SJSA1 (cell line): ENCODE results near the gene SRGAP2C. TPM values are rescaled to one million over a fixed set of nuclear protein-coding genes. Genes with fewer than 3 reads are reported as not detected.
"Not testable (repeated sequence)": the region's sequence is repeated elsewhere in the genome, so short reads cannot be mapped to it uniquely, and the experiment has no call there.

Source experiments
- DNase-seq, 2 experiments: peaks; one replicate each; pipeline ENCODE4 v3.0.0-alpha.2; 2015 to 2020; ENCODE audit warnings: low spot score in 2 of 2, low read depth in 1 of 2
- H3K27ac ChIP-seq: fragments of 250-450 bp; sonication (Bioruptor Pico); 2 replicates; pipeline ENCODE4 v1.5.1; 2020; ENCODE audit warnings: mild to moderate bottlenecking, moderate library complexity
- H3K27me3 ChIP-seq: fragments of 250-450 bp; sonication (Bioruptor Pico); replicated peaks from 2 replicates; pipeline ENCODE4 v1.5.1; 2020; ENCODE audit warnings: mild to moderate bottlenecking, moderate library complexity
- H3K36me3 ChIP-seq: fragments of 250-450 bp; sonication (Bioruptor Pico); 2 replicates; pipeline ENCODE4 v1.5.1; 2020; ENCODE audit warnings: mild to moderate bottlenecking
- H3K4me1 ChIP-seq: fragments of 250-450 bp; sonication (Bioruptor Pico); replicated peaks from 2 replicates; pipeline ENCODE4 v1.6.1; 2021; ENCODE audit warnings: mild to moderate bottlenecking
- H3K4me3 ChIP-seq: fragments of 250-450 bp; sonication (Bioruptor Pico); 2 replicates; pipeline ENCODE4 v1.5.1; 2020; ENCODE audit warnings: mild to moderate bottlenecking
- H3K9me3 ChIP-seq: fragments of 250-450 bp; sonication (Bioruptor Pico); replicated peaks from 2 replicates; pipeline ENCODE4 v1.5.1; 2020; ENCODE audit warnings: mild to moderate bottlenecking
- total RNA-seq: library from RNA; depleted of rRNA; stranded (reverse); fragments of >200 nt; shearing (Covaris generic); gene quantifications from 2 replicates; pipeline ENCODE4 v1.2.3, GENCODE V29; 2014; rRNA removed

SRGAP2C gene
- 32.1 and 33.7 TPM in 2 replicates for total RNA-seq

GRCh38 chr1:121184290-121185127 is at the start of gene SRGAP2C, which contains the start of gene FAM72B:
Gene SRGAP2C, plus strand, starts transcription at chr1:121184975. Its CDS starts 2,472 bp downstream, at chr1:121187447.
Gene FAM72B, minus strand, starts transcription at chr1:121184340. Its CDS starts 851 bp downstream, at chr1:121183489.
- H3K4me3 ChIP-seq, result peak within 1 kb of the TSS; percentile 34
- H3K4me1 ChIP-seq, H3K36me3 ChIP-seq, H3K27me3 ChIP-seq, H3K27ac ChIP-seq, H3K9me3 ChIP-seq: not testable (repeated sequence)
- DNase-seq, result peak; percentile 96 to 98

GRCh38 chr1:121140393-121140792 is 44.4 kb upstream of the SRGAP2C start:
- not testable (repeated sequence) for H3K4me1 ChIP-seq, H3K27me3 ChIP-seq, H3K4me3 ChIP-seq, H3K9me3 ChIP-seq, H3K36me3 ChIP-seq, H3K27ac ChIP-seq, DNase-seq

GRCh38 chr1:121148489-121149190 is 36.1 kb upstream of the SRGAP2C start:
- DNase-seq, H3K27me3 ChIP-seq, H3K27ac ChIP-seq, H3K36me3 ChIP-seq, H3K9me3 ChIP-seq, H3K4me3 ChIP-seq, H3K4me1 ChIP-seq: not testable (repeated sequence)

GRCh38 chr1:121151294-121151693 is 33.5 kb upstream of the SRGAP2C start:
- not testable (repeated sequence) for DNase-seq, H3K27ac ChIP-seq

GRCh38 chr1:121152788-121153187 is 32.0 kb upstream of the SRGAP2C start:
- not testable (repeated sequence) for DNase-seq, H3K27ac ChIP-seq, H3K9me3 ChIP-seq, H3K27me3 ChIP-seq, H3K4me3 ChIP-seq, H3K4me1 ChIP-seq, H3K36me3 ChIP-seq

More at GRCh38 chr1:121151294-121151693, 33.5 kb upstream of the SRGAP2C start:
- H3K4me3 ChIP-seq, H3K27me3 ChIP-seq, H3K36me3 ChIP-seq, H3K4me1 ChIP-seq, H3K9me3 ChIP-seq: not testable (repeated sequence)

DNA sequence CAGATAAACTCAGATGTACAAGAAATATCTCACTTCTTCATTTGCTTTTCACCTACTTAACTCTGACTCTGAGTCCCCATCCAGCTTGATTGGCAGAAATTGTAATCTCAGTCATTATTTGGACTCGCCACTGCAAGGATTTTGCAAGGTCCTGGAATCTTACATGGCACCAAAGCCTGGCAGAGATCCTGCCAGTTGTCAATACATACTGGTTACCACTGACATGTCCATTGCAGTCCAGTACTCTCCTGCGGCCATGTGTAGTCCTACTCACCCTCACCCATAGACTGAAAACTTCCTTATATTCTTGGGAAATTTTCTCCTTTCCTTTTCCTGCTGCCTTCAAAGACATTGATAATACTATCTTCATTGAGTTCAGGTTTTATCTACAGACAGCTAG is 30.0 kb upstream of the SRGAP2C start:
- H3K36me3 ChIP-seq, result not testable (repeated sequence)

GRCh38 chr1:121155671-121156358 is 29.0 kb upstream of the SRGAP2C start:
- peak in 1 of 2 experiments; percentile 0 for DNase-seq
- H3K27me3 ChIP-seq, result not testable (repeated sequence)

More for the DNA sequence above, 30.0 kb upstream of the SRGAP2C start:
- H3K9me3 ChIP-seq, H3K4me1 ChIP-seq, DNase-seq, H3K27me3 ChIP-seq, H3K4me3 ChIP-seq, H3K27ac ChIP-seq: not testable (repeated sequence)

GRCh38 chr1:121156958-121157603 is 27.7 kb upstream of the SRGAP2C start:
- H3K4me3 ChIP-seq, H3K27ac ChIP-seq: not testable (repeated sequence)

More at GRCh38 chr1:121155671-121156358, 29.0 kb upstream of the SRGAP2C start:
- H3K4me1 ChIP-seq, H3K27ac ChIP-seq, H3K4me3 ChIP-seq, H3K9me3 ChIP-seq, H3K36me3 ChIP-seq: not testable (repeated sequence)

DNA sequence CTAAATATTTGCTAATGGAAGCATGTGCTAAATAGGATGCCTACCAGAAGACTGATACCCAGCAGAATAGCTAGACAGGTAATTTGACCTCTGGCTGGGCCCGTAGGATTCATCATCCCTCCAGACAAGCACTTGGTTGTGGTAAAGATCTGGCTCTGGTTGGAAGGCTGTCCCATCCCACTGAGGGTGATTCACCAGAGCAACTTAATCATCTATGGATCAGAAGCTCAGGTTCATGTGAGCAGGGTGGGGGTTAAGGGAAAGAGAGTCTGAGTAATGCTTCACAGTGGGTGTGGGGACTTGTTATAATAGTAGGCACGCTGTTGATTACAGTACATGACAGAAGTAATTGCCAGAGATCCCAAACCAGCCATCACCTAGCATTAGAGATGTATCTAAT is 27.2 kb upstream of the SRGAP2C start:
- DNase-seq, H3K36me3 ChIP-seq, H3K4me1 ChIP-seq, H3K9me3 ChIP-seq, H3K4me3 ChIP-seq, H3K27ac ChIP-seq, H3K27me3 ChIP-seq: not testable (repeated sequence)

More at GRCh38 chr1:121156958-121157603, 27.7 kb upstream of the SRGAP2C start:
- not testable (repeated sequence) for H3K27me3 ChIP-seq, H3K9me3 ChIP-seq, H3K36me3 ChIP-seq, DNase-seq, H3K4me1 ChIP-seq

- not testable (repeated sequence) for H3K36me3 ChIP-seq, DNase-seq, H3K27ac ChIP-seq, H3K27me3 ChIP-seq, H3K9me3 ChIP-seq, H3K4me3 ChIP-seq, H3K4me1 ChIP-seq
These were observed 24.7 kb upstream of the SRGAP2C start for GRCh38 chr1:121160118-121160517.

- not testable (repeated sequence) for H3K27me3 ChIP-seq, H3K27ac ChIP-seq, DNase-seq, H3K36me3 ChIP-seq, H3K4me3 ChIP-seq, H3K4me1 ChIP-seq, H3K9me3 ChIP-seq
These were observed 23.4 kb upstream of the SRGAP2C start for GRCh38 chr1:121161199-121161901.

DNA sequence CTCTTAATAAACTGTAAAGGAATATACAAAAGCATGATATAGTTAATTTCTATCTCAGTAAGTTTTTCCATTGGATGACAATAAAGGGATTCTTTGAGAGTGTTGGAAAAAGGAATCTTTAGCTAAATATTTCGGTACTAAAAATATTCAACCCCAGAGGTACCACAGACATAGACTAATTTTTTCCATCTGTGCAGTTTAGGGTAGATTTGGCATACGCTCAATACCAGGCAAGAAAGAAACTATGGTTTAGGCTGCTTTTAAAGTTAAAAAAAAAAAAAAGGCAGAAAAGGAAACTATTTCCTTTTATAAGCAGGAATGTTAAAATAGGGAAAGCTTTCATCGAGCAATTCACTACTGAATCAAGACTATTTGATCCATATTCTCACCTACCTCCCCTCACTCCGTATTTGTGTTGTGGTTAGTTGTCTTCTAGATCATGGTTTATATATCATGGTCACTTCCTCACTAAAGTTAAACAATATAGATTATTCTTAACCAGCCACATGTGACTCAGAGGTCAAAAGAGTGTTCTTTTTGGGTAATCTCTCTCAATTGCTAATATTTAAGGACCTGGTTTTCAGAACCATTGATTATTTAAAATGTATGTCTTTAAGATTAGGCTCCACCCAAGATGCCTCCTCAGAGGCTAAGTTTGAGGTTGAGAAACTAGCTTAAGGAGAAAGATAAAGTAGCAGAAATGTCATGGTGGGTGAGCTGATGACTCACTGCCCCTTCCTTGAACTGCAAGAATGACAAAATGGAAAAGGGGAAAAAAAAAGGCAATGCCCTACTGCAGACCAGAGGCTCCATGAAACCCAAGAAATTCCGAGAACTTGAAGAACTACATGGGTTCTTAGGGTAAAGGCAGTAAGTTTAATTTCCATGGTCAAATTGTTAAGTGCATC is 20.7 kb upstream of the SRGAP2C start:
- H3K9me3 ChIP-seq, H3K27ac ChIP-seq, H3K27me3 ChIP-seq, H3K4me1 ChIP-seq, H3K36me3 ChIP-seq, H3K4me3 ChIP-seq: not testable (repeated sequence)
- peak; percentile 57 to 71 for DNase-seq
